Hepatocyte (in vitro differentiated cells): ENCODE measurements around the gene ARID4B.

Experiments used
- CTCF ChIP-seq: fragments of 200-600 bp; sonication (generic); IDR thresholded peaks from 2 replicates; pipeline ENCODE4 v1.5.1; 2016; ENCODE audit warnings: antibody characterized with exemption, mild to moderate bottlenecking; ENCODE audit not compliant: poor library complexity
- EZH2phosphoT487 ChIP-seq: fragments of 200-600 bp; sonication (generic); IDR thresholded peaks from one replicate; pipeline ENCODE4 v1.6.1; 2018; ENCODE audit warnings: antibody characterized with exemption, mild to moderate bottlenecking, low read depth, moderate library complexity; ENCODE audit not compliant: unreplicated experiment, severe bottlenecking

- TF ChIP-seq CTCF: no peak
- TF ChIP-seq EZH2phosphoT487: no peak
Measured at GRCh38 chr1:235272851-235273250, 55.1 kb downstream of the ARID4B start.
